ENCODE results near the gene SYNE1.

The SYNE1 gene

GRCh38 chr6:152136449-152136825, 500.7 kb downstream of the SYNE1 start:
- H3K4me3 Mint-ChIP-seq, result no peak overlapping the region
- H3K4me1 Mint-ChIP-seq, result no peaks in the 10 kb centered on the region
- no peak overlapping the region for H3K27ac Mint-ChIP-seq
- H3K9me3 Mint-ChIP-seq, result no peaks in the 10 kb centered on the region
- DNase-seq, result no peak
- ATAC-seq, result no peak
- H3K27me3 Mint-ChIP-seq, result no peaks in the 10 kb centered on the region

DNA sequence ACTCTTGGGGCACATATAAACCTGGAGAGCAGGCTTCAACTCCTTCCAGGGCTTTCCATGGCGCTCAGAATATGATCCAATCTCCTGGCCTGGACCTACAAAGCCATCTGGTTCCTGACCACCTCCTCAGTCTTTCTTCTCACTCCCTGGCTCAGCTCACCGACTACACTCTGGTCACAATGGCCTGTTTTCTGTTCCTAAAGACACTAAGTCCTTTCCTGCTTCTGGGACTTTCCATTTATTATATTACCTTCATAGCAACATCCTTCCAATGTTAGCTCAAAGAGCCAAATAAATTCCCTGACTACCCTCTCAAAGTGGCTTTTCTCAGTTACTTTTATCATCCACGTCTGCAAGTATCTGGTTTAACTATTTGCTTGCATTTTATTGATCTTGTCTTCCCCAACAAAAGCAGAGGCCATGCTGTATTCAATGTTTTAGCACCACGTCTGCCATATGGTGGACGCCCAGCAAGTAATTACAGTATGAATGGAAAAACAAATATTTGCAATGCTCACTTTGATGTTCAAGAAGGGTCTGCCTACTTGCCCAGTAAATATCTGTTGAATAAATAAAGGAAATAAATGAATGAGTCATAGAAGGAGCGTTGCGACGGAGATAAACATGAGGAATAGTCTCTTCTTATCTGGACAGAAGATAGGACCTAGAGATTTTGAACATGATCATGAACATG, 501.3 kb downstream of the SYNE1 start:
- no peaks in the 10 kb centered on the region for H3K4me1 Mint-ChIP-seq
- H3K27ac Mint-ChIP-seq, result peak overlapping the region in 1 of 2 donors; percentile 17
- no peak overlapping the region for H3K4me3 Mint-ChIP-seq
- no peak for ATAC-seq
- DNase-seq, result no peak
- no peaks in the 10 kb centered on the region for H3K27me3 Mint-ChIP-seq
- no peaks in the 10 kb centered on the region for H3K9me3 Mint-ChIP-seq

- Mint-ChIP-seq H3K9me3 (no peaks in the 10 kb centered on the region), H3K4me3 (no peak overlapping the region), H3K27ac (peak overlapping the region; percentile 47 to 66), H3K27me3 (no peaks in the 10 kb centered on the region), H3K4me1 (no peaks in the 10 kb centered on the region)
- DNase-seq, result no peak
- ATAC-seq, result no peak
Observed at GRCh38 chr6:152130441-152130840, 506.7 kb downstream of the SYNE1 start.

DNA sequence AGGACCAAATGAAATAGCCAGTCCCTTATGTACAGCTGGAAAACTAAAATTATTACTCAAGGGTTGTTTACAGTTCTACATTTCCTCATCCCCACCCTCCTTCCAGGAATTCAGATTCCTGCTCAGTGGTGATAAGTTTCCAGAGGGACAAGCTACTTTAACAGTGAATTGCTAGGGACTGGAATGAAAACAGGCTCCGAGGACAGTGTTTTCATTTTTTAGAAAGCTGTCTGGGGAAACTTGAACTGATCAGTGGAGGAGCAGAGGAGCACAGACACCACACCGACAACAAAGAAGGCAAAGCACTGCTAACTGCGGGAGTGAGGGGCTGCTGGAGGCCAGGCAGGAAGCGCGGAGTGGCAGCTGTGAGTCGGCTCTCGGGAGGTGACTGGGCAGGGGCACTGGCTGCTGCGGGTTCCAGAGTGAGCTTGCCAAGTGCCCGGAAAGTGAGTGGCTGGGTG, 507.4 kb downstream of the SYNE1 start:
- H3K27me3 Mint-ChIP-seq, result no peaks in the 10 kb centered on the region
- DNase-seq (no peak), ATAC-seq (no peak)
- no peaks in the 10 kb centered on the region for H3K9me3 Mint-ChIP-seq
- H3K27ac Mint-ChIP-seq, result no peak overlapping the region
- H3K4me3 Mint-ChIP-seq, result no peak overlapping the region
- H3K4me1 Mint-ChIP-seq, result no peaks in the 10 kb centered on the region

DNA sequence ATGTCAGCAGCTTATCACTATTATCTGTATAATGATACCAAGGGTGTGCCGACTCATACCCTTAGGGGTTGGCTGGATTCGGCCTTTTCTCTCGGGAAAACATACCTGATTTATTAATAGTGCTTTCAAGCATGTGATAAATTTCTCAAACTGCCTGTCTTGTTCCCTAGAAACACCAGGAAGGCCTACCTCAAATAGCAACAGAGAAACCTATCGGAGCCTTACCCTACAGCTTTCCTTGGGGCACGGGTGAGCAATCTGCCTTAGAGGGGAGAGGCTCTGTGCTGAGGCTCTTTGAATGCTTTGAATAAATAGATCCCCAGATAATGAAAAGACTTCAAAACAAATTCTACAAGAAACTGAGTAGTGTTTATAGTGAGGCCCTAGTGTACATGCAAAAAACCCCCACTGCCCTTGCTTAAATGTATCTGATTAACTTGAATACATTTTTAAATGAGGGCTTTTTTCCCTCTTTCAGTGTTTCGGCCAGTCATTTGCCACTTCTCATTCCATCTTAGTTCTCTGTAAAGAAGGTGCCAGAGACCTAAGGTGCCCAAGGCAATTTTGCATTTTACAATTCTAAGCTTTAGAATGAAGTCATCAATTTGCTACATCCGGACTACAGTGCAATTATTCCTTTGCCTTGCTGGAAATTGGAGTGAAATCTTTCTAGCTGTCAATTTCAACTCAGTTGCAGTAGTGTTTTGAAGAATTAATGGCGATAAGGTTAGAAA, 509.6 kb downstream of the SYNE1 start:
- Mint-ChIP-seq H3K27me3 (no peaks in the 10 kb centered on the region), H3K4me1 (no peaks in the 10 kb centered on the region), H3K27ac (no peak overlapping the region), H3K4me3 (no peak overlapping the region), H3K9me3 (no peaks in the 10 kb centered on the region)
- DNase-seq, result no peak
- no peak for ATAC-seq

DNA sequence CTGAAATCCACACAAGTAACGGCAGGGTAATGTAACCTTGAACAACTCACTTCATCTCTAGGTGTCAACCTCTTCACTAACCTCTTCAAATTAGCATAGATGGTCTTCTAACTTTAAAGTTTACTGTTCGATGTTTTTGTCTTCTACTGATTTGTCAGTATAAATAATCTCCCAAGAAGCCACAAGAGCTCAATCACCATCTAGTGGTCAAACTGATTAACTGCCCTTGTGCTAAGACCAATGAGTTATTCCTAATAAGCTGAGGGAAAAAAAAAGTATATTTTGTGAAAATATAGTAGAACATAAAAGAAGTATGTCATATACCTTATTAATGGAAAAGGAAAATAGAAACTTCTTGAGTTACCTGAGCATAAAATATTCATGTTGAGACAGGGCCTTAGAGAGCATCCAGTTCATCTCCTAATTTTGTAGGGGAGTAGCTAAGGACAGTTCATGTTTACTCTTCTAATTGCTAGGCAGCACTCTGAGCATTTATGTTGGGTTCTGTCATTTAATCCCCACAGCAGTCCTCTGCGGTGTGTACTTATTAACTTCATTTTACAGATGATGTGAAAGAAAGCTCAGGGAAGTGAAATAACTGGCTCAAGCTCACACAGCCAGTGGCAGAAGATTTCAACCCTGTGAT, 512.6 kb downstream of the SYNE1 start:
- DNase-seq, result no peak
- Mint-ChIP-seq H3K4me3 (no peak overlapping the region), H3K27ac (no peak overlapping the region), H3K27me3 (no peaks in the 10 kb centered on the region), H3K9me3 (peaks cover 0 to 4% of the 10 kb centered on the region in 2 donors), H3K4me1 (no peaks in the 10 kb centered on the region)
- ATAC-seq, result no peak

DNA sequence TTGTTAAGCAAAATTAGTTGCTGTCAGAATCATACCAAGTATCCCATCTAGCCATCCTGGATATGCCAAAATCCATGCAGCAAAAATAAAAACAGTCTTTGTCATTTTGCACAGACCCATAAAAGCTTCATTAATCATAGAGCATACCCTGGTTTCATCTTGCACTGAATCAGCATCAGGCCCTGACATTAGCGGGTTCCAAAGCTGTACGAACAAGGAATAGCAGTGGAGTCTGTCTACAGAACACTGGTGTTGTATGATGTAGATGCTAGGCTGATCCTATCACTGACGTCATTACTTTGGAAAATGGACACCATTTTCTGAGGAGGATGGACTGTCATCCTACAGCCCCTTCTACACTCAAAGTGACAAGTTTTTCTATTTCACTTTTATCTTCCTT, 514.1 kb downstream of the SYNE1 start:
- DNase-seq (no peak), ATAC-seq (no peak)
- Mint-ChIP-seq H3K4me1 (peaks cover 3% of the 10 kb centered on the region), H3K27ac (no peak overlapping the region), H3K27me3 (no peaks in the 10 kb centered on the region), H3K9me3 (peaks cover 0 to 13% of the 10 kb centered on the region in 2 donors), H3K4me3 (no peak overlapping the region)

DNA sequence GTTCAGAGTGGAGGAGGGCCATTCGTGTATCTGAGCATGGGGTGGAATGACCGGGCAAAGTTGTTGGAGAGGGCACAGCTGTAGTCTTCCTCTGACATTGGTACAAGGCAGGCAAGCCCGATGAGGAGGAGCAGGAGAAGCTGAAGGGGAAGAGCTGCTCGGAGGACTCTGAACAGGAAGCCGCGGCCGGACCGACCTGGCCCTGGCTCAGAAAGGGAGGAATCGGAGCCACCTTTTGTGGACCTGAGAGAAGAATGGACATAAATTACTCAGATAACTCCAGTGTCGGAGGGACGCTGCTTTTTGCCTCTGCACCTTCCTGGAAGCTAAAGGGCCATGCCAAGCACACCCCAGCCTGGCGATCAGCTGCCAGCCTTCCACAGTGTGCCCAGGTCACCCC, 514.7 kb downstream of the SYNE1 start:
- Mint-ChIP-seq H3K4me1 (peaks cover 9% of the 10 kb centered on the region), H3K27ac (no peak overlapping the region), H3K27me3 (no peaks in the 10 kb centered on the region), H3K4me3 (no peak overlapping the region), H3K9me3 (peaks cover 0 to 14% of the 10 kb centered on the region in 2 donors)
- no peak for DNase-seq
- ATAC-seq, result no peak

GRCh38 chr6:152121910-152122309, 515.3 kb downstream of the SYNE1 start:
- Mint-ChIP-seq H3K27me3 (no peaks in the 10 kb centered on the region), H3K27ac (no peak overlapping the region), H3K9me3 (peaks cover 0 to 14% of the 10 kb centered on the region in 2 donors)

GRCh38 chr6:152119831-152120230, 517.3 kb downstream of the SYNE1 start:
- Mint-ChIP-seq H3K4me1 (peaks cover 11% of the 10 kb centered on the region), H3K4me3 (no peak overlapping the region), H3K9me3 (peaks cover 0 to 14% of the 10 kb centered on the region in 2 donors), H3K27me3 (no peaks in the 10 kb centered on the region), H3K27ac (peak overlapping the region in 1 of 2 donors; percentile 56)
- DNase-seq, result no peak
- ATAC-seq, result no peak

More at GRCh38 chr6:152121910-152122309, 515.3 kb downstream of the SYNE1 start:
- H3K4me3 Mint-ChIP-seq, result no peak overlapping the region
- ATAC-seq (no peak), DNase-seq (no peak)
- peaks cover 11% of the 10 kb centered on the region for H3K4me1 Mint-ChIP-seq

GRCh38 chr6:152118678-152119077, 518.5 kb downstream of the SYNE1 start:
- ATAC-seq (no peak), DNase-seq (no peak)
- no peak overlapping the region for H3K4me3 Mint-ChIP-seq
- peaks cover 0 to 14% of the 10 kb centered on the region in 2 donors for H3K9me3 Mint-ChIP-seq
- peaks cover 11% of the 10 kb centered on the region for H3K4me1 Mint-ChIP-seq
- H3K27me3 Mint-ChIP-seq, result no peaks in the 10 kb centered on the region
- H3K27ac Mint-ChIP-seq, result no peak overlapping the region

GRCh38 chr6:152118224-152118623, 518.9 kb downstream of the SYNE1 start:
- Mint-ChIP-seq H3K9me3 (peaks cover 0 to 14% of the 10 kb centered on the region in 2 donors), H3K27ac (no peak overlapping the region), H3K4me1 (peaks cover 11% of the 10 kb centered on the region), H3K4me3 (no peak overlapping the region), H3K27me3 (no peaks in the 10 kb centered on the region)
- no peak for ATAC-seq
- no peak for DNase-seq

GRCh38 chr6:152117156-152118133, 519.7 kb downstream of the SYNE1 start:
- H3K9me3 Mint-ChIP-seq, result peaks cover 0 to 14% of the 10 kb centered on the region in 2 donors
- H3K4me1 Mint-ChIP-seq, result peaks cover 11% of the 10 kb centered on the region
- H3K27me3 Mint-ChIP-seq, result no peaks in the 10 kb centered on the region
- DNase-seq (no peak), ATAC-seq (peak; percentile 63)
- H3K4me3 Mint-ChIP-seq, result no peak overlapping the region
- no peak overlapping the region for H3K27ac Mint-ChIP-seq

GRCh38 chr6:152112491-152113261, 524.5 kb downstream of the SYNE1 start:
- Mint-ChIP-seq H3K9me3 (no peaks in the 10 kb centered on the region), H3K27ac (no peak overlapping the region)

More at GRCh38 chr6:152112491-152113261, 524.5 kb downstream of the SYNE1 start:
- Mint-ChIP-seq H3K4me1 (peaks cover 5% of the 10 kb centered on the region), H3K27me3 (peaks cover 10% of the 10 kb centered on the region), H3K4me3 (no peak overlapping the region)
- ATAC-seq, result no peak
- no peak for DNase-seq
